ENCODE data around the gene CYFIP1. TPM values are rescaled to one million over a fixed set of nuclear protein-coding genes. Genes with fewer than 3 reads are reported as not detected.
A peak's percentile ranks its signal among the peaks of the same experiment; 100 is the strongest.

The CYFIP1 gene
- total and polyA plus RNA-seq, 2 of the 13 experiments (the other 11 are each of a cell fraction or from before 2014, with no cell fraction given) = 38.1 to 58.3 TPM

- Histone ChIP-seq H3K4me2 (ENCODE audit: low read depth, low read length) (0 out of 2 replicates have a peak overlapping the region, but pooled peaks have one; percentile 1), H2AFZ (ENCODE audit: low read length) (no peak overlapping the region), H3K79me2 (ENCODE audit: insufficient read depth, low read length) (peaks cover 67% of the 10 kb centered on the region), H3K36me3 (replicated peaks in 1 of 2; ENCODE audit: control insufficient read depth in 1 of 2, insufficient read depth in 2 of 2, low read length in 2 of 2) (no peaks in the 10 kb centered on the region; a peak in 2 of 5 replicates), H3K9me3 (ENCODE audit: low read length) (no peaks in the 10 kb centered on the region), H3K27ac (ENCODE audit: extremely low read length, insufficient read depth, low read length) (no peak overlapping the region), H3K27me3 (ENCODE audit: control insufficient read depth in 1 of 2, insufficient read depth in 2 of 2, low read length in 2 of 2) (no peaks in the 10 kb centered on the region), H3K4me1 (ENCODE audit: insufficient read depth, low read length) (peaks cover 48% of the 10 kb centered on the region), H3K9ac (ENCODE audit: insufficient read depth, low read depth, low read length) (no peak overlapping the region), H3K4me3 (replicated peaks in 1 of 3; ENCODE audit: insufficient read depth in 1 of 3, low read depth in 2 of 3, low read length in 3 of 3) (no peak overlapping the region), H4K20me1 (ENCODE audit: insufficient read depth, low read length) (peaks cover 27% of the 10 kb centered on the region; the same call in 1 of the 2 replicates)
- FAIRE-seq = no peak
- intact Hi-C loops (cut with micrococcal nuclease; ENCODE audit: unreplicated experiment) (loop anchor here (5.0 kb wide), 1 partner anchor 512 kb away; no protein-coding TSS in a partner anchor), in situ Hi-C loops (cut with HindIII; ENCODE audit: extremely low pct_ligation_motif_present, low pct_unique_long_range_greater_than_20kb) (no loop called here)
- POLR2A ChIA-PET = interaction anchor here (1.1 kb wide), 1 partner anchor 9 kb away, joined by 4 read pairs; no protein-coding TSS in a partner anchor
- DNase-seq (ENCODE audit: low spot score) = peak; percentile 29
- CTCF ChIA-PET (ENCODE audit: low intra/inter-chr PET ratio, low total read pairs) = no interaction called here
- peak; percentile 85 for ATAC-seq
- 68% methylated on average over 9 of the region's 14 CpGs for WGBS (ENCODE audit: low lambda C conversion rate)
- BruUV-seq (replicated peaks) = no TSS peak
- 0 out of 2 replicates have a peak, but pooled peaks have one; percentile 39 for TF ChIP-seq HNRNPL (IDR thresholded peaks at IDR 0.05; ENCODE audit: low read depth, low read length)
- no peak for TF ChIP-seq ZNF629 (CRISPR knock-in tag; conservative IDR thresholded peaks at IDR 0.05)
- peak; percentile 21; the same call in 1 of the 2 replicates for TF ChIP-seq ZNF687 (CRISPR knock-in tag; IDR thresholded peaks at IDR 0.05)
- no peak for TF ChIP-seq RCOR2 (CRISPR knock-in tag; IDR thresholded peaks at IDR 0.05)
- no peak for TF ChIP-seq FOXA1 (IDR thresholded peaks at IDR 0.05)
- 0 out of 2 replicates have a peak, but pooled peaks have one; percentile 24 for TF ChIP-seq FOXA1 (CRISPR knock-in tag; IDR thresholded peaks at IDR 0.05)
- peak; percentile 72 for TF ChIP-seq STAG1 (CRISPR knock-in tag; IDR thresholded peaks at IDR 0.05)
- no peak for TF ChIP-seq CAMTA2 (CRISPR knock-in tag; IDR thresholded peaks at IDR 0.05; ENCODE audit: borderline replicate concordance)
- TF ChIP-seq POLR2A (IDR thresholded peaks at IDR 0.05; ENCODE audit: insufficient read depth in 1 of 2, low read depth in 2 of 2, low read length in 2 of 2) = no peak
- TF ChIP-seq CEBPG (CRISPR knock-in tag; IDR thresholded peaks at IDR 0.05) = no peak
- no peak for TF ChIP-seq ZFY (CRISPR knock-in tag; IDR thresholded peaks at IDR 0.05)
- TF ChIP-seq ZNF891 (CRISPR knock-in tag; IDR thresholded peaks at IDR 0.05) = no peak
- peak; percentile 21; the same call in 1 of the 2 replicates for TF ChIP-seq SMC3 (IDR thresholded peaks at IDR 0.05; ENCODE audit: low read length)
- TF ChIP-seq AHR (CRISPR knock-in tag; IDR thresholded peaks at IDR 0.05) = no peak
- TF ChIP-seq ZNF121 (CRISPR knock-in tag; IDR thresholded peaks at IDR 0.05) = no peak
- TF ChIP-seq MLXIP (CRISPR knock-in tag; IDR thresholded peaks at IDR 0.05; ENCODE audit: borderline replicate concordance) = no peak
- TF ChIP-seq ZNF550 (CRISPR knock-in tag; IDR thresholded peaks at IDR 0.05; ENCODE audit: borderline replicate concordance) = no peak
- TF ChIP-seq NFE2L1 (CRISPR knock-in tag; IDR thresholded peaks at IDR 0.05; ENCODE audit: borderline replicate concordance) = no peak
- no peak for TF ChIP-seq NCOA2 (CRISPR knock-in tag; IDR thresholded peaks at IDR 0.05)
- no peak for TF ChIP-seq ZNF3 (CRISPR knock-in tag; IDR thresholded peaks at IDR 0.05)
- TF ChIP-seq PAWR (CRISPR knock-in tag; IDR thresholded peaks at IDR 0.05; ENCODE audit: borderline replicate concordance) = no peak
These were observed 25.2 kb downstream of the CYFIP1 start for GRCh38 chr15:22954798-22955543.
